ENCODE measurements around the gene AP1B1. TPM values are rescaled to one million over a fixed set of nuclear protein-coding genes. Genes with fewer than 3 reads are reported as not detected.
"Not testable (repeated sequence)": the region's sequence is repeated elsewhere in the genome, so short reads cannot be mapped to it uniquely, and the experiment has no call there.

Gene AP1B1
- total and polyA plus RNA-seq, 7 donors, result 33.1 to 83.2 (median 43.6) TPM

DNA sequence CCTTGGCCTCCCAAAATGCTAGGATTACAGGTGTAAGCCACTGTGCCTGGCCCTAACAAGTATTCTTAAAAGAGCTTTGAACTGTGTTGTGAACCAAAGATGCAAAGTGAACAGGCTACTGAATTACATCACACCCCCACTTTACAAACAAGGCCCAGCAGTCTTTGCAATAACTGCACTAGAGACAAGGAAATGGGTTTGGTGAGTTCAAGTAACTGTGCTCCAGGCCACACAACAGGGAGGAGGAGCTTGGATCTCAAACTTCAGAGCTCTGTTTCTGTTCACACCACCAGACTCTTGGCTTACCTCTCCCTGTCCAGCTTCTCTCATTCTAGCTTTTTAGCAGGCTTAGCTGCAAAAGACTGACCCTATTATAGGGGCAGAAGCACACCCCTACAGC is 42.4 kb downstream of the AP1B1 start:
- Histone ChIP-seq H3K27ac (peak overlapping the region in 3 of 4 donors; percentile 63 to 79 (median 76)), H3K27me3 (no peaks in the 10 kb centered on the region), H3K9me3 (no peaks in the 10 kb centered on the region), H3K4me3 (no peak overlapping the region), H3K4me1 (peaks cover 0 to 51% (median 47%) of the 10 kb centered on the region in 4 donors), H3K36me3 (peaks cover 16 to 60% (median 43%) of the 10 kb centered on the region in 4 donors)
- TF ChIP-seq EP300 (IDR thresholded peaks at IDR 0.05) (no peak), POLR2AphosphoS5 (IDR thresholded peaks at IDR 0.05) (no peak), POLR2A (IDR thresholded peaks at IDR 0.05) (no peak)
- TF ChIP-seq, protein P1, sequence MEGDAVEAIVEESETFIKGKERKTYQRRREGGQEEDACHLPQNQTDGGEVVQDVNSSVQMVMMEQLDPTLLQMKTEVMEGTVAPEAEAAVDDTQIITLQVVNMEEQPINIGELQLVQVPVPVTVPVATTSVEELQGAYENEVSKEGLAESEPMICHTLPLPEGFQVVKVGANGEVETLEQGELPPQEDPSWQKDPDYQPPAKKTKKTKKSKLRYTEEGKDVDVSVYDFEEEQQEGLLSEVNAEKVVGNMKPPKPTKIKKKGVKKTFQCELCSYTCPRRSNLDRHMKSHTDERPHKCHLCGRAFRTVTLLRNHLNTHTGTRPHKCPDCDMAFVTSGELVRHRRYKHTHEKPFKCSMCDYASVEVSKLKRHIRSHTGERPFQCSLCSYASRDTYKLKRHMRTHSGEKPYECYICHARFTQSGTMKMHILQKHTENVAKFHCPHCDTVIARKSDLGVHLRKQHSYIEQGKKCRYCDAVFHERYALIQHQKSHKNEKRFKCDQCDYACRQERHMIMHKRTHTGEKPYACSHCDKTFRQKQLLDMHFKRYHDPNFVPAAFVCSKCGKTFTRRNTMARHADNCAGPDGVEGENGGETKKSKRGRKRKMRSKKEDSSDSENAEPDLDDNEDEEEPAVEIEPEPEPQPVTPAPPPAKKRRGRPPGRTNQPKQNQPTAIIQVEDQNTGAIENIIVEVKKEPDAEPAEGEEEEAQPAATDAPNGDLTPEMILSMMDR (IDR thresholded peaks at IDR 0.05), result no peak
- no peak for DNase-seq
- intact Hi-C loops (cut with DNase I), result loop anchor here (2.0 kb wide), 1 partner anchor 13 kb away; no protein-coding TSS in a partner anchor

DNA sequence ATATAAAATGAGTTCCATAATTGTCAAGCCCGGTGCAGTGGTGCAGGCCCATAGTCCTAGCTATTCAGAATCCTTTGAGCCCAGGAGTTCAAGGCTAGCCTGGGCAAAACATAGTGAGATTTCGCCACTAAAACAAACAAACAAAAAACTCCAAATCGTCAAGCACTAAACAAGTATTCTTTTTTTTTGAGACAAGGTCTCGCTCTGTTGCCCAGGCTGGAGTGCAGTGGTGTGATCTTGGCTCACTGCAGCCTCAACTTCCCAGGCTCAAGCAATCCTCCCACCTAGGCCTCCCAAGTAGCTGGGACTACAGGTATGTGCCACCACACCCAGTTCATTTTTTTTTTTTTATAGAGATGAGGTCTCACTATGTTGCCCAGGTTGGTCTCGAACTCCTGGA is 43.5 kb downstream of the AP1B1 start:
- peaks cover 22 to 60% (median 42%) of the 10 kb centered on the region in 4 donors for H3K36me3 ChIP-seq
- peak overlapping the region; percentile 63 to 79 (median 73) for H3K27ac ChIP-seq
- H3K4me3 ChIP-seq, H3K9me3 ChIP-seq, H3K27me3 ChIP-seq, DNase-seq: not testable (repeated sequence)
- H3K4me1 ChIP-seq, result peaks cover 0 to 51% (median 47%) of the 10 kb centered on the region in 4 donors
- WGBS, 2 donors, result 88% methylated on average over 5 of the region's 5 CpGs
- intact Hi-C loops (cut with DNase I), result loop anchor here (2.0 kb wide), 1 partner anchor 14 kb away; no protein-coding TSS in a partner anchor

GRCh38 chr22:29344137-29344536 is 44.2 kb downstream of the AP1B1 start:
- Histone ChIP-seq H3K9me3 (no peaks in the 10 kb centered on the region), H3K4me3 (no peak overlapping the region), H3K27ac (peak overlapping the region; percentile 63 to 79 (median 73)), H3K27me3 (no peaks in the 10 kb centered on the region), H3K36me3 (peaks cover 22 to 60% (median 43%) of the 10 kb centered on the region in 4 donors), H3K4me1 (peaks cover 0 to 51% (median 47%) of the 10 kb centered on the region in 4 donors)
- peak; percentile 94 for DNase-seq
- intact Hi-C loops (cut with DNase I), result loop anchor here (2.0 kb wide), 1 partner anchor 15 kb away; no protein-coding TSS in a partner anchor
- TF ChIP-seq, protein P1 (IDR thresholded peaks at IDR 0.05), result no peak
- TF ChIP-seq POLR2AphosphoS5 (IDR thresholded peaks at IDR 0.05), result peak; percentile 43 to 77 (median 71)
- TF ChIP-seq POLR2A (IDR thresholded peaks at IDR 0.05), result no peak
- TF ChIP-seq EP300 (IDR thresholded peaks at IDR 0.05), result peak in 1 of 4 donors; percentile 29
- 68 to 73% methylated on average over 5 of the region's 5 CpGs for WGBS, 2 donors

- H3K4me1 ChIP-seq, result peaks cover 0 to 51% (median 47%) of the 10 kb centered on the region in 4 donors
- 72 to 75% methylated on average over 7 of the region's 7 CpGs for WGBS, 2 donors
- peaks cover 22 to 62% (median 45%) of the 10 kb centered on the region in 4 donors for H3K36me3 ChIP-seq
Measured at GRCh38 chr22:29343313-29343805, 45.0 kb downstream of the AP1B1 start.

More at GRCh38 chr22:29343313-29343805, 45.0 kb downstream of the AP1B1 start:
- H3K4me3 ChIP-seq, result no peak overlapping the region
- H3K9me3 ChIP-seq, result no peaks in the 10 kb centered on the region
- TF ChIP-seq POLR2A (IDR thresholded peaks at IDR 0.05) (no peak), EP300 (IDR thresholded peaks at IDR 0.05) (no peak), POLR2AphosphoS5 (IDR thresholded peaks at IDR 0.05) (no peak)
- TF ChIP-seq, protein P1 (IDR thresholded peaks at IDR 0.05), result no peak
- DNase-seq, result peak; percentile 78
- no peaks in the 10 kb centered on the region for H3K27me3 ChIP-seq
- H3K27ac ChIP-seq, result peak overlapping the region; percentile 63 to 79 (median 73)
- intact Hi-C loops (cut with DNase I), result no loop called here
